Endothelial cell of umbilical vein (primary cell): Measurements from ENCODE around the gene GSTCD. TPM values are rescaled to one million over a fixed set of nuclear protein-coding genes. Genes with fewer than 3 reads are reported as not detected.
"Not testable (repeated sequence)": the region's sequence is repeated elsewhere in the genome, so short reads cannot be mapped to it uniquely, and the experiment has no call there.

ENCODE experiments used
- BruUV-seq: library from RNA; stranded (reverse); fragments of 400-500 nt; replicated peaks from 2 replicates; lab custom pipeline; 2021; lab: Mats Ljungman, UMichigan
- CTCF ChIA-PET: fragments of 300-600, 350-600 bp; sonication (Branson Sonifier 250); formaldehyde crosslinking; loops from one replicate; lab custom pipeline; 2021; ENCODE audit warnings: antibody characterized with exemption, inconsistent platforms; lab: Charles Lee
- POLR2A ChIA-PET: fragments of 300-600, 350-600 bp; sonication (Branson Sonifier 250); formaldehyde crosslinking; loops from one replicate; lab custom pipeline; 2021; ENCODE audit warnings: antibody characterized with exemption, inconsistent platforms; lab: Charles Lee
- DNase-seq: peaks from one replicate; pipeline ENCODE4 v3.0.0-alpha.2; 2011; ENCODE audit warnings: low read depth, low spot score
- FAIRE-seq: peaks from 2 replicates; lab custom pipeline; 2011; peaks lifted over from hg19 to GRCh38; lab: Jason Lieb, UNC
- H2AFZ ChIP-seq: 2 replicates; pipeline ENCODE4 v1.6.0; 2012; ENCODE audit warnings: low read depth, low read length, control low read depth, inconsistent platforms
- H3K27ac ChIP-seq: 2 replicates; pipeline ENCODE4 v1.5.1; 2011; ENCODE audit warnings: low read depth, mild to moderate bottlenecking, control low read depth, low read length, moderate library complexity; ENCODE audit not compliant: insufficient read depth
- H3K27me3 ChIP-seq, 2 experiments: 2 replicates each; pipeline versions ENCODE4 v1.6.0 to v1.6.1; 2011; ENCODE audit warnings: low read length in 2 of 2, mixed read lengths in 1 of 2; ENCODE audit not compliant: control insufficient read depth in 2 of 2, insufficient read depth in 2 of 2
- H3K36me3 ChIP-seq, 2 experiments: 2 replicates in 1 of 2; 3 replicates in 1 of 2; pipeline ENCODE4 v1.5.1; 2011; ENCODE audit warnings: low read length in 2 of 2, mild to moderate bottlenecking in 1 of 2, moderate library complexity in 1 of 2; ENCODE audit not compliant: control insufficient read depth in 2 of 2, insufficient read depth in 2 of 2; ENCODE audit errors: extremely low read depth in 1 of 2
- H3K4me1 ChIP-seq: 3 replicates; pipeline ENCODE4 v1.5.1; 2011; ENCODE audit warnings: mild to moderate bottlenecking, low read length; ENCODE audit not compliant: control insufficient read depth, insufficient read depth; ENCODE audit errors: extremely low read depth
- H3K4me2 ChIP-seq: 2 replicates; pipeline ENCODE4 v1.6.1; 2011; ENCODE audit warnings: low read length, control low read depth, mixed read lengths; ENCODE audit not compliant: insufficient read depth
- H3K4me3 ChIP-seq, 3 experiments: fragments of 200-600 bp in 1 of 3; sonication (generic), shearing (Covaris generic) in 1 of 3; replicated peaks in 1 of 3; 2 replicates each; pipeline ENCODE4 v1.5.1; 2011 to 2016; ENCODE audit warnings: control low read depth in 3 of 3, low read length in 3 of 3, mild to moderate bottlenecking in 2 of 3, inconsistent platforms in 1 of 3, low read depth in 1 of 3, moderate library complexity in 1 of 3; ENCODE audit not compliant: insufficient read depth in 1 of 3
- H3K79me2 ChIP-seq: 2 replicates; pipeline ENCODE4 v1.6.0; 2012; ENCODE audit warnings: low read length, inconsistent platforms; ENCODE audit not compliant: control insufficient read depth, insufficient read depth
- H3K9ac ChIP-seq: replicated peaks from 2 replicates; pipeline ENCODE3; 2011; ENCODE audit warnings: low read length, control low read depth; ENCODE audit not compliant: insufficient read depth; ENCODE audit errors: extremely low read depth
- H3K9me1 ChIP-seq: replicated peaks from 3 replicates; pipeline ENCODE4 v1.6.0; 2011; ENCODE audit warnings: mild to moderate bottlenecking, low read length; ENCODE audit not compliant: control insufficient read depth, insufficient read depth; ENCODE audit errors: extremely low read depth
- H3K9me3 ChIP-seq: replicated peaks from 2 replicates; pipeline ENCODE4 v1.5.1; 2012; ENCODE audit warnings: low read length, inconsistent platforms; ENCODE audit not compliant: control insufficient read depth, insufficient read depth
- H4K20me1 ChIP-seq: replicated peaks from 2 replicates; pipeline ENCODE3; 2011; ENCODE audit warnings: mild to moderate bottlenecking, low read length; ENCODE audit not compliant: control insufficient read depth, insufficient read depth; ENCODE audit errors: extremely low read depth
- EZH2 ChIP-seq: IDR thresholded peaks from 2 replicates; pipeline ENCODE4 v1.6.1; 2012; ENCODE audit warnings: borderline replicate concordance, low read depth, mild to moderate bottlenecking, moderate library complexity, low read length, inconsistent platforms; ENCODE audit not compliant: severe bottlenecking
- GATA2 ChIP-seq: IDR thresholded peaks from 2 replicates; pipeline ENCODE4 v1.7.0; 2011; ENCODE audit warnings: low read depth, mild to moderate bottlenecking, moderate library complexity, mixed read lengths, low read length; ENCODE audit not compliant: insufficient read length, insufficient read depth
- JUN ChIP-seq: IDR thresholded peaks from 2 replicates; pipeline ENCODE4 v1.6.1; 2011; ENCODE audit warnings: borderline replicate concordance, low read depth; ENCODE audit not compliant: insufficient read length, insufficient read depth
- MAX ChIP-seq: IDR thresholded peaks from 2 replicates; pipeline ENCODE4 v1.6.1; 2011; ENCODE audit not compliant: insufficient read depth, insufficient read length
- MYC ChIP-seq: IDR thresholded peaks from one replicate; pipeline ENCODE4 v1.6.1; 2011; ENCODE audit warnings: mild to moderate bottlenecking, low read depth, low read length
- POLR2A ChIP-seq: IDR thresholded peaks from 2 replicates; pipeline ENCODE4 v1.6.1; 2012; ENCODE audit warnings: low read depth, mild to moderate bottlenecking, control low read depth, low read length
- POLR2AphosphoS5 ChIP-seq: IDR thresholded peaks from 2 replicates; pipeline ENCODE4 v1.6.1; 2012; ENCODE audit warnings: low read depth, mild to moderate bottlenecking, control low read depth, low read length, moderate library complexity; ENCODE audit not compliant: insufficient read depth
- dilution Hi-C: fragments of 300-500 bp; cut with MboI; formaldehyde crosslinking; loops from one replicate; pipeline ENCODE4 v1.15.0; 2019; ENCODE audit warnings: low sequenced_read_pairs; ENCODE audit not compliant: extremely low pct_ligation_motif_present
- intact Hi-C: fragments of 100-400 bp; cut with micrococcal nuclease; formaldehyde crosslinking; loops from one replicate; pipeline ENCODE4 v1.10.0; 2022
- polyA plus RNA-seq, 4 experiments: library from polyadenylated mRNA; depleted of rRNA in 3 of 4; stranded (reverse) in 3 of 4; unstranded in 1 of 4; fragments of >200 nt; gene quantifications; 2 replicates each; pipeline versions ENCODE4 v1.2.1 to v1.2.3, GENCODE V29; 2011 to 2012; ENCODE audit warnings: missing spikeins in 1 of 4
- total RNA-seq: library from RNA; stranded (reverse); gene quantifications from 2 replicates; pipeline ENCODE4 v1.2.3, GENCODE V29; 2021
- TF ChIP-seq, protein P1 (sequence below), 2 donors: IDR thresholded peaks; 1 replicate in 1 of 2; 2 replicates in 1 of 2; pipeline ENCODE4 v1.5.1; 2011; ENCODE audit warnings: low read length in 2 of 2, mild to moderate bottlenecking in 2 of 2, moderate library complexity in 2 of 2, control low read depth in 1 of 2, inconsistent platforms in 1 of 2, low read depth in 1 of 2; ENCODE audit not compliant: insufficient read depth in 1 of 2; ENCODE audit errors: extremely low read depth in 1 of 2

GSTCD gene
- total and polyA plus RNA-seq, 2 donors (not counting 3 experiments of a cell fraction or from before 2014, with no cell fraction given) = 3.3 to 11.3 TPM

GRCh38 chr4:105719204-105719603 is 10.6 kb downstream of the GSTCD start:
- dilution Hi-C loops = no loop called here
- H3K79me2 ChIP-seq = peaks cover under 1% of the 10 kb centered on the region
- TF ChIP-seq JUN = no peak
- no peak for TF ChIP-seq POLR2AphosphoS5
- no peak for TF ChIP-seq POLR2A
- intact Hi-C loops = loop anchor here (10.0 kb wide), 1 partner anchor 346 kb away; no protein-coding TSS in a partner anchor
- H3K27ac ChIP-seq = no peak overlapping the region
- ChIA-PET CTCF (interaction anchor here (0.5 to 1.4 kb wide), 3 partner anchors 8 to 198 kb away, joined by 3 to 9 read pairs (median 3); no protein-coding TSS in a partner anchor), POLR2A (no interaction called here)
- no peak overlapping the region for H3K4me3 ChIP-seq
- no peaks in the 10 kb centered on the region for H3K4me1 ChIP-seq
- DNase-seq (no peak), FAIRE-seq (no peak)
- no peaks in the 10 kb centered on the region for H4K20me1 ChIP-seq
- H2AFZ ChIP-seq = no peak overlapping the region
- no peaks in the 10 kb centered on the region for H3K36me3 ChIP-seq
- H3K9me1 ChIP-seq = no peaks in the 10 kb centered on the region
- no peaks in the 10 kb centered on the region for H3K9me3 ChIP-seq
- no peak overlapping the region for H3K4me2 ChIP-seq
- no peak overlapping the region for H3K9ac ChIP-seq
- no TSS peak for BruUV-seq
- no peaks in the 10 kb centered on the region for H3K27me3 ChIP-seq

- H3K9ac ChIP-seq = no peak overlapping the region
- no peaks in the 10 kb centered on the region for H3K9me1 ChIP-seq
- BruUV-seq = no TSS peak
- H3K27ac ChIP-seq = no peak overlapping the region
- H3K27me3 ChIP-seq = no peaks in the 10 kb centered on the region
- no peaks in the 10 kb centered on the region for H4K20me1 ChIP-seq
- no peak for TF ChIP-seq POLR2A
- no peak for TF ChIP-seq EZH2
- TF ChIP-seq POLR2AphosphoS5 = no peak
- TF ChIP-seq GATA2 = no peak
- TF ChIP-seq JUN = no peak
- no peak for TF ChIP-seq MAX
- TF ChIP-seq, protein P1, sequence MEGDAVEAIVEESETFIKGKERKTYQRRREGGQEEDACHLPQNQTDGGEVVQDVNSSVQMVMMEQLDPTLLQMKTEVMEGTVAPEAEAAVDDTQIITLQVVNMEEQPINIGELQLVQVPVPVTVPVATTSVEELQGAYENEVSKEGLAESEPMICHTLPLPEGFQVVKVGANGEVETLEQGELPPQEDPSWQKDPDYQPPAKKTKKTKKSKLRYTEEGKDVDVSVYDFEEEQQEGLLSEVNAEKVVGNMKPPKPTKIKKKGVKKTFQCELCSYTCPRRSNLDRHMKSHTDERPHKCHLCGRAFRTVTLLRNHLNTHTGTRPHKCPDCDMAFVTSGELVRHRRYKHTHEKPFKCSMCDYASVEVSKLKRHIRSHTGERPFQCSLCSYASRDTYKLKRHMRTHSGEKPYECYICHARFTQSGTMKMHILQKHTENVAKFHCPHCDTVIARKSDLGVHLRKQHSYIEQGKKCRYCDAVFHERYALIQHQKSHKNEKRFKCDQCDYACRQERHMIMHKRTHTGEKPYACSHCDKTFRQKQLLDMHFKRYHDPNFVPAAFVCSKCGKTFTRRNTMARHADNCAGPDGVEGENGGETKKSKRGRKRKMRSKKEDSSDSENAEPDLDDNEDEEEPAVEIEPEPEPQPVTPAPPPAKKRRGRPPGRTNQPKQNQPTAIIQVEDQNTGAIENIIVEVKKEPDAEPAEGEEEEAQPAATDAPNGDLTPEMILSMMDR (IDR thresholded peaks at IDR 0.05; ENCODE audit: extremely low read depth in 1 of 2, insufficient read depth in 1 of 2, low read depth in 1 of 2, low read length in 2 of 2) = no peak
- TF ChIP-seq MYC = no peak
- H3K4me1 ChIP-seq = no peaks in the 10 kb centered on the region
- intact Hi-C loops = no loop called here
- no peak overlapping the region for H3K4me3 ChIP-seq
- DNase-seq (no peak), FAIRE-seq (no peak)
- H2AFZ ChIP-seq = no peak overlapping the region
- ChIA-PET CTCF (no interaction called here), POLR2A (no interaction called here)
- H3K36me3 ChIP-seq = peaks cover 0 to 3% of the 10 kb centered on the region in 2 experiments
- H3K4me2 ChIP-seq = no peak overlapping the region
- H3K9me3 ChIP-seq = no peaks in the 10 kb centered on the region
- dilution Hi-C loops = no loop called here
- no peaks in the 10 kb centered on the region for H3K79me2 ChIP-seq
Measured at GRCh38 chr4:105725623-105726022, 17.0 kb downstream of the GSTCD start.

GRCh38 chr4:105729895-105730294 is 21.3 kb downstream of the GSTCD start:
- H2AFZ ChIP-seq, CTCF ChIA-PET, dilution Hi-C loops, intact Hi-C loops, H3K9me3 ChIP-seq, H3K9ac ChIP-seq, H3K36me3 ChIP-seq, H4K20me1 ChIP-seq, FAIRE-seq, DNase-seq, H3K4me1 ChIP-seq, H3K27ac ChIP-seq, H3K4me3 ChIP-seq, H3K79me2 ChIP-seq, H3K27me3 ChIP-seq, POLR2A ChIA-PET, H3K9me1 ChIP-seq, H3K4me2 ChIP-seq, BruUV-seq: not testable (repeated sequence)
